ENCODE measurements around the gene IGF2R.

Gene IGF2R

GRCh38 chr6:160040055-160040454 is 71.2 kb downstream of the IGF2R start:
- TF ChIP-seq, protein P1, sequence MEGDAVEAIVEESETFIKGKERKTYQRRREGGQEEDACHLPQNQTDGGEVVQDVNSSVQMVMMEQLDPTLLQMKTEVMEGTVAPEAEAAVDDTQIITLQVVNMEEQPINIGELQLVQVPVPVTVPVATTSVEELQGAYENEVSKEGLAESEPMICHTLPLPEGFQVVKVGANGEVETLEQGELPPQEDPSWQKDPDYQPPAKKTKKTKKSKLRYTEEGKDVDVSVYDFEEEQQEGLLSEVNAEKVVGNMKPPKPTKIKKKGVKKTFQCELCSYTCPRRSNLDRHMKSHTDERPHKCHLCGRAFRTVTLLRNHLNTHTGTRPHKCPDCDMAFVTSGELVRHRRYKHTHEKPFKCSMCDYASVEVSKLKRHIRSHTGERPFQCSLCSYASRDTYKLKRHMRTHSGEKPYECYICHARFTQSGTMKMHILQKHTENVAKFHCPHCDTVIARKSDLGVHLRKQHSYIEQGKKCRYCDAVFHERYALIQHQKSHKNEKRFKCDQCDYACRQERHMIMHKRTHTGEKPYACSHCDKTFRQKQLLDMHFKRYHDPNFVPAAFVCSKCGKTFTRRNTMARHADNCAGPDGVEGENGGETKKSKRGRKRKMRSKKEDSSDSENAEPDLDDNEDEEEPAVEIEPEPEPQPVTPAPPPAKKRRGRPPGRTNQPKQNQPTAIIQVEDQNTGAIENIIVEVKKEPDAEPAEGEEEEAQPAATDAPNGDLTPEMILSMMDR (IDR thresholded peaks at IDR 0.05; ENCODE audit: insufficient read depth, missing control alignments): no peak
- FAIRE-seq (no peak), DNase-seq (ENCODE audit: insufficient read length, low spot score) (no peak)

DNA sequence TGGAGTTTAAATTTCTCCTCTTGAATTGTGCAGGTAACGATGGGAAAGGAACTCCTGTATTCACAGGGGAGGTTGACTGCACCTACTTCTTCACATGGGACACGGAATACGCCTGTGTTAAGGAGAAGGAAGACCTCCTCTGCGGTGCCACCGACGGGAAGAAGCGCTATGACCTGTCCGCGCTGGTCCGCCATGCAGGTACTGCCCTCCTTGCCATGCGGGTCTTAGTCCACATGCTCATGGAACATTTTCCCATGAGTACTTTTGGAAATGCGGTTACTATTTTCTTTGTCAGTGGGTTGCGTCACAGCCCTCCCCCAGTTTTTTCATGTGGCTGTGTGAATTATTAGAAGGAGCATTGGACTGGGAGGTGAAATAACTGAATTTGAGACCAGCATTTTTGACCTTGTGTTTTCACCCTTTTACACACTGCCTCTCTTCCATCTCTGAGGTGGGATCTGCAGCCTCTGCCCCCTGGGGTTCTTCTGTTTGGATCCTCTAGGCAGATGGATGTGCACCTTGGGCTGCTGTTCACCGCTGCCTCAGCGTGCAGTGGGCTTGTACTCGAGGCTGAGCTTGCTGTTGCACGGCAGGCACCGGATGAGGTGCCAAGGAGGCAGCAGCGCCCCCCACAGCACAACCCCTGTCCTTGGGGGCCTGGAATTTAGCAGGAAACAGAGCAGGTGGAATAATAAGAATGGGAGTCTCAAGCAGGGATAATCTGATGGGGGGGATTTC is 71.8 kb downstream of the IGF2R start:
- FAIRE-seq: no peak
- DNase-seq (ENCODE audit: insufficient read length, low spot score): no peak
- TF ChIP-seq, protein P1 (IDR thresholded peaks at IDR 0.05; ENCODE audit: insufficient read depth, missing control alignments): no peak

GRCh38 chr6:160041608-160042007 is 72.7 kb downstream of the IGF2R start:
- TF ChIP-seq, protein P1 (IDR thresholded peaks at IDR 0.05; ENCODE audit: insufficient read depth, missing control alignments): no peak
- no peak for FAIRE-seq
- DNase-seq (ENCODE audit: insufficient read length, low spot score): no peak

DNA sequence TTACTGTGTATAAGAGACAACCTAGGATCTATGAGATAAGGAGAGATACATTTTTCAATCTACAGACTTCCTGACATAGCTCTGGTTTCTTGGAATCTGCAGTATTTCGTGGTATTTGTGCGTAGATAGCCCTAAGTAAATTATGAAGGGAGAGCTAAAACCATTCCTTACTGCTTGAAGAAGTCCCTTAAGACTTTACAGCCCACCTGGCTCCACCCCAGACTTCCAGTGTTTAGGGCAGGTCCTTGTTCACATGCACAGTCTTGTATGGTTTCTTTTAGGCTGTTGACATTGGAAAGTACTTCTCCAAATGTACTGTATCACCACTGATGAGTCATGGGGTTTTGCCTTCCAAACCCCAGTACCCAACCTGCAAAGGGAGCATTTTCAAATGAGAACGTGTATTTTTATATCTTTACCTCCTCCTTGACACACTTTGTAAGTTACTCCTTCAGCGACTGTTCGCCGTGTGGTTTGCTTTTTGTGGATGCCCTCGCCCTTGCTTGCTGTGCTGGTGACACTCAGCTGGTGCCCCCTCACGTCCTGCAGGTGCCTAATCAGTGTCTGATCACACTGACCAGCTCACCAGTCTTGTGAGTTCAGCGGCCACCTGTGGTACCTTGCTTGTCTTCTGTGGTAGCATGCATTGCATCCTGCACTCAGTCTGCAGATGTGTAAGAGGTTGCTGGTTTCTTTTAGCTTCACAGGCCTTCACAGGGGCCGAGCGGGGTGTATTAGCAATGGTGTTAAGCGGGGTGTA is 73.3 kb downstream of the IGF2R start:
- TF ChIP-seq, protein P1 (IDR thresholded peaks at IDR 0.05; ENCODE audit: insufficient read depth, missing control alignments): no peak
- DNase-seq (ENCODE audit: insufficient read length, low spot score) (no peak), FAIRE-seq (no peak)

GRCh38 chr6:160042788-160043301 is 74.0 kb downstream of the IGF2R start:
- DNase-seq (ENCODE audit: insufficient read length, low spot score) (no peak), FAIRE-seq (no peak)
- TF ChIP-seq, protein P1 (IDR thresholded peaks at IDR 0.05; ENCODE audit: insufficient read depth, missing control alignments): no peak

DNA sequence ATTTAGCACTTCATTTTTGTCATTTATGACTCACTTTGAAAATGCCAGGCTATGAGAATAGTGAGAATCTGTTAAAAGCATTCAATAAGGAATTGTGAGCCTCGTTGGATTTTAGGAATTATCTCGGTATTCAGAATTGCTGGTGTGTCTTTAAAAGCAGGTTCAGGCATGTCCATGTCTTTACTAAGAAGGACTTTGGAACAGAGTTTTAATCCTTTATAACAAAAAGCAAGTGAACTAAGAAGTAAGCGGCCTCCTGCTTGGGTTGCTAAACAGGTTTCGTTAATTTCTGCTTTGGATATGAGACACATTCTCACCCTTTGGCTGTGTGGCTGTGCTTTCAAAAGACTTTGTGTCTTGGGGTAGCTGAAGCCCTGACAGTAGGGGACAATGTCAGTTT is 74.9 kb downstream of the IGF2R start:
- TF ChIP-seq, protein P1 (IDR thresholded peaks at IDR 0.05; ENCODE audit: insufficient read depth, missing control alignments): no peak
- DNase-seq (ENCODE audit: insufficient read length, low spot score) (no peak), FAIRE-seq (no peak)

- FAIRE-seq: no peak
- TF ChIP-seq, protein P1 (IDR thresholded peaks at IDR 0.05; ENCODE audit: insufficient read depth, missing control alignments): no peak
- DNase-seq (ENCODE audit: insufficient read length, low spot score): no peak
Observed at GRCh38 chr6:160044687-160045086, 75.8 kb downstream of the IGF2R start.
